H9 (cell line): ENCODE results near the gene HTR2B. TPM values are rescaled to one million over a fixed set of nuclear protein-coding genes. Genes with fewer than 3 reads are reported as not detected.

Source experiments
- DNase-seq: peaks from one replicate; pipeline ENCODE4 v3.0.0-alpha.2; 2017
- H2AFZ ChIP-seq: one replicate; pipeline ENCODE4 v1.6.1; 2013; ENCODE audit warnings: mild to moderate bottlenecking, low read length, control low read depth, moderate library complexity
- H2AK5ac ChIP-seq: 2 replicates; pipeline ENCODE4 v1.6.1; 2013; ENCODE audit warnings: low read length, control low read depth, mixed read lengths; ENCODE audit not compliant: insufficient read length
- H2BK120ac ChIP-seq: one replicate; pipeline ENCODE4 v1.6.1; 2013; ENCODE audit warnings: low read depth, mild to moderate bottlenecking, low read length, control low read depth, inconsistent platforms; ENCODE audit not compliant: poor library complexity, severe bottlenecking
- H2BK12ac ChIP-seq: 2 replicates; pipeline ENCODE4 v1.6.1; 2013; ENCODE audit warnings: low read length, control low read depth, mixed read lengths, low read depth; ENCODE audit not compliant: insufficient read length
- H2BK15ac ChIP-seq: 2 replicates; pipeline ENCODE4 v1.6.1; 2013; ENCODE audit warnings: low read depth, low read length, control low read depth
- H2BK20ac ChIP-seq: one replicate; pipeline ENCODE4 v1.6.1; 2013; ENCODE audit warnings: low read depth, mild to moderate bottlenecking, low read length, control low read depth, inconsistent platforms; ENCODE audit not compliant: poor library complexity, severe bottlenecking
- H2BK5ac ChIP-seq: 2 replicates; pipeline ENCODE4 v1.6.1; 2013; ENCODE audit warnings: low read length, control low read depth, mixed read lengths; ENCODE audit not compliant: insufficient read length
- H3K14ac ChIP-seq: 2 replicates; pipeline ENCODE4 v1.6.1; 2013; ENCODE audit warnings: low read length, control low read depth; ENCODE audit not compliant: insufficient read depth
- H3K18ac ChIP-seq: 2 replicates; pipeline ENCODE4 v1.6.1; 2013; ENCODE audit warnings: low read depth, mild to moderate bottlenecking, mixed read lengths, low read length, control low read depth; ENCODE audit not compliant: insufficient read length
- H3K23ac ChIP-seq: 2 replicates; pipeline ENCODE4 v1.6.1; 2013; ENCODE audit warnings: low read length, control low read depth, mixed read lengths, low read depth; ENCODE audit not compliant: insufficient read length
- H3K23me2 ChIP-seq: 2 replicates; pipeline ENCODE4 v1.6.1; 2013; ENCODE audit warnings: low read depth, mild to moderate bottlenecking, mixed read lengths, low read length, control low read depth; ENCODE audit not compliant: insufficient read length, poor library complexity, severe bottlenecking
- H3K27ac ChIP-seq: 2 replicates; pipeline ENCODE4 v1.5.1; 2013; ENCODE audit warnings: low read length, control low read depth, mixed read lengths, low read depth; ENCODE audit not compliant: insufficient read length
- H3K27me3 ChIP-seq: 2 replicates; pipeline ENCODE4 v1.6.1; 2013; ENCODE audit warnings: low read length, control low read depth, inconsistent platforms; ENCODE audit not compliant: insufficient read depth
- H3K4ac ChIP-seq: 2 replicates; pipeline ENCODE4 v1.6.1; 2013; ENCODE audit warnings: low read depth, mild to moderate bottlenecking, control low read depth, inconsistent platforms, low read length, moderate library complexity
- H3K4me1 ChIP-seq: 2 replicates; pipeline ENCODE4 v1.6.1; 2013; ENCODE audit warnings: low read length, control low read depth, inconsistent platforms; ENCODE audit not compliant: insufficient read depth
- H3K4me2 ChIP-seq: 2 replicates; pipeline ENCODE4 v1.6.1; 2013; ENCODE audit warnings: low read length, control low read depth, mixed read lengths; ENCODE audit not compliant: insufficient read length, insufficient read depth
- H3K56ac ChIP-seq: 2 replicates; pipeline ENCODE4 v1.6.1; 2013; ENCODE audit warnings: low read depth, mild to moderate bottlenecking, mixed read lengths, low read length, control low read depth; ENCODE audit not compliant: insufficient read length
- H3K79me1 ChIP-seq: 2 replicates; pipeline ENCODE4 v1.6.1; 2013; ENCODE audit warnings: low read depth, mild to moderate bottlenecking, moderate library complexity, low read length, control low read depth, inconsistent platforms; ENCODE audit not compliant: insufficient read depth, poor library complexity, severe bottlenecking
- H3K79me2 ChIP-seq: 2 replicates; pipeline ENCODE4 v1.6.1; 2013; ENCODE audit warnings: low read length, control low read depth, inconsistent platforms; ENCODE audit not compliant: insufficient read depth
- H3K9ac ChIP-seq: 2 replicates; pipeline ENCODE4 v1.6.1; 2013; ENCODE audit warnings: low read length, control low read depth, mixed read lengths; ENCODE audit not compliant: insufficient read length; ENCODE audit errors: extremely low read depth
- H3K9me3 ChIP-seq: one replicate; pipeline ENCODE4 v1.6.1; 2013; ENCODE audit warnings: low read depth, low read length, inconsistent platforms; ENCODE audit not compliant: control insufficient read depth
- H3T11ph ChIP-seq: one replicate; pipeline ENCODE4 v1.6.1; 2013; ENCODE audit warnings: mild to moderate bottlenecking, low read length, control low read depth, inconsistent platforms
- H4K20me1 ChIP-seq: one replicate; pipeline ENCODE4 v1.6.1; 2013; ENCODE audit not compliant: control insufficient read depth, insufficient read length, insufficient read depth
- H4K5ac ChIP-seq: 2 replicates; pipeline ENCODE4 v1.6.1; 2013; ENCODE audit warnings: low read depth, mild to moderate bottlenecking, mixed read lengths, low read length, control low read depth; ENCODE audit not compliant: insufficient read length
- H4K8ac ChIP-seq: replicated peaks from 2 replicates; pipeline ENCODE4 v1.6.1; 2013; ENCODE audit warnings: low read length, control low read depth, mixed read lengths, low read depth; ENCODE audit not compliant: insufficient read length
- H4K91ac ChIP-seq: 2 replicates; pipeline ENCODE4 v1.6.1; 2013; ENCODE audit warnings: low read depth, mild to moderate bottlenecking, moderate library complexity, mixed read lengths, low read length, control low read depth; ENCODE audit not compliant: insufficient read length
- H3K27ac Mint-ChIP-seq, 3 experiments: 2 replicates in 2 of 3; 3 replicates in 1 of 3; pipeline ENCODE4 v1.8.0; 2020 to 2021; ENCODE audit warnings: mixed read lengths in 3 of 3, mild to moderate bottlenecking in 1 of 3, moderate library complexity in 1 of 3
- H3K27me3 Mint-ChIP-seq: 2 replicates; pipeline ENCODE4 v1.8.0; 2021; ENCODE audit warnings: low read depth, mild to moderate bottlenecking, moderate library complexity, mixed read lengths
- H3K36me3 Mint-ChIP-seq, 3 experiments: 2 replicates in 2 of 3; 3 replicates in 1 of 3; pipeline ENCODE4 v1.8.0; 2020 to 2021; ENCODE audit warnings: low read depth in 3 of 3, mixed read lengths in 3 of 3; ENCODE audit not compliant: insufficient read depth in 1 of 3
- H3K4me1 Mint-ChIP-seq, 2 experiments: 2 replicates each; pipeline ENCODE4 v1.8.0; 2020; ENCODE audit warnings: mixed read lengths in 2 of 2
- H3K4me3 Mint-ChIP-seq, 2 experiments: 2 replicates in 1 of 2; 3 replicates in 1 of 2; pipeline ENCODE4 v1.8.0; 2020 to 2021; ENCODE audit warnings: mild to moderate bottlenecking in 2 of 2, mixed read lengths in 2 of 2, moderate library complexity in 1 of 2
- H3K9me3 Mint-ChIP-seq, 2 experiments: 2 replicates in 1 of 2; 3 replicates in 1 of 2; pipeline ENCODE4 v1.8.0; 2020; ENCODE audit warnings: mild to moderate bottlenecking in 2 of 2, mixed read lengths in 2 of 2, moderate library complexity in 1 of 2
- CTCF ChIP-seq: fragments of 200-600 bp; sonication (generic); conservative IDR thresholded peaks from 3 replicates; pipeline ENCODE4 v1.8.0; 2021; ENCODE audit warnings: antibody characterized with exemption, mild to moderate bottlenecking
- WGBS: extraction: QIAGEN DNeasy Blood & Tissue Kit; methylation state at CpG from one replicate; pipeline ENCODE4 v1.1.7; 2013; ENCODE audit warnings: missing lambda C conversion rate, low lambda C conversion rate, mixed read lengths; ENCODE audit not compliant: insufficient read length; ENCODE audit errors: extremely low coverage; 5-methylcytosine and 5-hydroxymethylcytosine counted together
- total RNA-seq: library from RNA; stranded (reverse); gene quantifications from 2 replicates; pipeline ENCODE4 v1.2.1, GENCODE V29; 2021

Gene HTR2B
- total RNA-seq, 1 experiment from 2014 or later, result not detected

GRCh38 chr2:231093933-231094332 is 30.9 kb downstream of the HTR2B start:
- peaks cover 5 to 16% of the 10 kb centered on the region in 2 experiments for H3K4me1 Mint-ChIP-seq
- Histone ChIP-seq H2BK20ac (no peak overlapping the region), H3K18ac (no peak overlapping the region), H3K4me2 (no peak overlapping the region), H3K9me3 (peaks cover 3% of the 10 kb centered on the region), H3K56ac (no peak overlapping the region), H3K27me3 (no peaks in the 10 kb centered on the region), H4K5ac (no peak overlapping the region), H3K4ac (no peak overlapping the region), H4K20me1 (no peaks in the 10 kb centered on the region), H2BK12ac (no peak overlapping the region), H2BK120ac (no peak overlapping the region), H4K8ac (no peak overlapping the region), H3K9ac (no peak overlapping the region), H3T11ph (no peak overlapping the region), H2AK5ac (no peak overlapping the region), H3K4me1 (no peaks in the 10 kb centered on the region), H2BK15ac (no peak overlapping the region), H3K27ac (no peak overlapping the region), H4K91ac (no peak overlapping the region), H2AFZ (no peak overlapping the region), H3K23me2 (no peaks in the 10 kb centered on the region), H2BK5ac (no peak overlapping the region), H3K14ac (no peak overlapping the region), H3K23ac (no peak overlapping the region), H3K79me1 (peaks cover 3% of the 10 kb centered on the region), H3K79me2 (no peaks in the 10 kb centered on the region)
- peaks cover 2 to 7% of the 10 kb centered on the region in 2 experiments for H3K9me3 Mint-ChIP-seq
- peaks cover 64 to 83% (median 67%) of the 10 kb centered on the region in 3 experiments for H3K36me3 Mint-ChIP-seq
- no peak for TF ChIP-seq CTCF
- H3K27me3 Mint-ChIP-seq, result no peaks in the 10 kb centered on the region
- WGBS, result no CpG with 5 or more reads among the region's 5 CpGs
- DNase-seq, result no peak
- H3K4me3 Mint-ChIP-seq, result no peak overlapping the region
- H3K27ac Mint-ChIP-seq, result no peak overlapping the region
